Renal pelvis (tissue), 12 donors: ENCODE data around the gene SYNGR2. TPM values are rescaled to one million over a fixed set of nuclear protein-coding genes. Genes with fewer than 3 reads are reported as not detected.
A peak's percentile ranks its signal among the peaks of the same experiment; 100 is the strongest.

Experiments
- DNase-seq: peaks from one replicate; pipeline ENCODE4 v3.0.0-alpha.2; 2013
- long read RNA-seq, 16 experiments: transcript quantifications; one replicate each; lab custom pipeline, GENCODE V29; 2026
- polyA plus RNA-seq, 3 donors: library from polyadenylated mRNA; unstranded; fragments of 120-200 nt; gene quantifications; one replicate each; pipeline ENCODE4 v1.2.1, GENCODE V29; 2013; ENCODE audit not compliant: insufficient read length in 3 of 3

SYNGR2 gene, protein sequence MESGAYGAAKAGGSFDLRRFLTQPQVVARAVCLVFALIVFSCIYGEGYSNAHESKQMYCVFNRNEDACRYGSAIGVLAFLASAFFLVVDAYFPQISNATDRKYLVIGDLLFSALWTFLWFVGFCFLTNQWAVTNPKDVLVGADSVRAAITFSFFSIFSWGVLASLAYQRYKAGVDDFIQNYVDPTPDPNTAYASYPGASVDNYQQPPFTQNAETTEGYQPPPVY
- polyA plus RNA-seq, result 10 to 100 TPM; 71.5 to 79.1 (median 72.9) TPM
- long read RNA-seq, donor 1, transcript SYNGR2-209 (1 exons, 3,036 nt), result minor isoform, 12 of 89 reads
- long read RNA-seq, donor 1, transcript SYNGR2-201 (4 exons, 2,325 nt), result major isoform, 62 of 89 reads
- long read RNA-seq, donor 1, transcript SYNGR2-204 (3 exons, 2,125 nt), result minor isoform, 11 of 89 reads
- long read RNA-seq, donor 1, partial matches to known transcripts, result 0 of 89 reads
- long read RNA-seq, donor 1, other reads (novel, unspliced or antisense), result 0 of 89 reads
- long read RNA-seq, donor 2, transcript SYNGR2-201 (4 exons, 2,325 nt), result major isoform, 52 of 86 reads
- long read RNA-seq, donor 2, transcript SYNGR2-204 (3 exons, 2,125 nt), result minor isoform, 13 of 86 reads
- long read RNA-seq, donor 2, transcript SYNGR2-209 (1 exons, 3,036 nt), result minor isoform, 15 of 86 reads
- long read RNA-seq, donor 2, partial matches to known transcripts, result 5 of 86 reads
- long read RNA-seq, donor 2, other reads (novel, unspliced or antisense), result 0 of 86 reads
- long read RNA-seq, donor 3, transcript SYNGR2-204 (3 exons, 2,125 nt), result minor isoform, 6 of 80 reads
- long read RNA-seq, donor 3, transcript SYNGR2-209 (1 exons, 3,036 nt), result minor isoform, 14 of 80 reads
- long read RNA-seq, donor 3, transcript SYNGR2-208 (2 exons, 864 nt), result minor isoform, 5 of 80 reads
- long read RNA-seq, donor 3, transcript SYNGR2-201 (4 exons, 2,325 nt), result major isoform, 50 of 80 reads
- long read RNA-seq, donor 3, partial matches to known transcripts, result 5 of 80 reads
- long read RNA-seq, donor 3, other reads (novel, unspliced or antisense), result 0 of 80 reads
- long read RNA-seq, donor 4, transcript SYNGR2-209 (1 exons, 3,036 nt), result minor isoform, 24 of 134 reads
- long read RNA-seq, donor 4, transcript SYNGR2-201 (4 exons, 2,325 nt), result major isoform, 90 of 134 reads
- long read RNA-seq, donor 4, transcript SYNGR2-204 (3 exons, 2,125 nt), result minor isoform, 11 of 134 reads
- long read RNA-seq, donor 4, transcript SYNGR2-208 (2 exons, 864 nt), result minor isoform, 7 of 134 reads
- long read RNA-seq, donor 4, partial matches to known transcripts, result 0 of 134 reads
- long read RNA-seq, donor 4, other reads (novel, unspliced or antisense), result 0 of 134 reads
- long read RNA-seq, donor 5, transcript SYNGR2-204 (3 exons, 2,125 nt), result minor isoform, 7 of 57 reads
- long read RNA-seq, donor 5, transcript SYNGR2-209 (1 exons, 3,036 nt), result minor isoform, 7 of 57 reads
- long read RNA-seq, donor 5, transcript SYNGR2-201 (4 exons, 2,325 nt), result major isoform, 31 of 57 reads
- long read RNA-seq, donor 5, transcript SYNGR2-208 (2 exons, 864 nt), result minor isoform, 5 of 57 reads
- long read RNA-seq, donor 5, partial matches to known transcripts, result 5 of 57 reads
- long read RNA-seq, donor 5, other reads (novel, unspliced or antisense), result 0 of 57 reads
- long read RNA-seq, donor 6, transcript SYNGR2-204 (3 exons, 2,125 nt), result minor isoform, 12 of 69 reads
- long read RNA-seq, donor 6, transcript SYNGR2-201 (4 exons, 2,325 nt), result major isoform, 40 of 69 reads
- long read RNA-seq, donor 6, transcript SYNGR2-209 (1 exons, 3,036 nt), result minor isoform, 15 of 69 reads
- long read RNA-seq, donor 6, partial matches to known transcripts, result 0 of 69 reads
- long read RNA-seq, donor 6, other reads (novel, unspliced or antisense), result 0 of 69 reads
- long read RNA-seq, donor 7, transcript SYNGR2-204 (3 exons, 2,125 nt), result minor isoform, 10 of 144 reads
- long read RNA-seq, donor 7, transcript SYNGR2-209 (1 exons, 3,036 nt), result minor isoform, 37 of 144 reads
- long read RNA-seq, donor 7, transcript SYNGR2-201 (4 exons, 2,325 nt), result major isoform, 79 of 144 reads
- long read RNA-seq, donor 7, transcript SYNGR2-208 (2 exons, 864 nt), result minor isoform, 6 of 144 reads
- long read RNA-seq, donor 7, partial matches to known transcripts, result 10 of 144 reads
- long read RNA-seq, donor 7, other reads (novel, unspliced or antisense), result 0 of 144 reads
- long read RNA-seq, donor 8, transcript SYNGR2-201 (4 exons, 2,325 nt), result major isoform, 12 of 16 reads
- long read RNA-seq, donor 8, partial matches to known transcripts, result 0 of 16 reads
- long read RNA-seq, donor 8, other reads (novel, unspliced or antisense), result 0 of 16 reads
- long read RNA-seq, donor 9, transcript SYNGR2-201 (4 exons, 2,325 nt), result major isoform, 62 of 106 reads
- long read RNA-seq, donor 9, transcript SYNGR2-204 (3 exons, 2,125 nt), result minor isoform, 12 of 106 reads
- long read RNA-seq, donor 9, transcript SYNGR2-209 (1 exons, 3,036 nt), result minor isoform, 21 of 106 reads
- long read RNA-seq, donor 9, partial matches to known transcripts, result 7 of 106 reads
- long read RNA-seq, donor 9, other reads (novel, unspliced or antisense), result 0 of 106 reads
- long read RNA-seq, donor 10, transcript SYNGR2-201 (4 exons, 2,325 nt), result major isoform, 50 of 95 reads
- long read RNA-seq, donor 10, transcript SYNGR2-209 (1 exons, 3,036 nt), result minor isoform, 25 of 95 reads
- long read RNA-seq, donor 10, transcript SYNGR2-204 (3 exons, 2,125 nt), result minor isoform, 12 of 95 reads
- long read RNA-seq, donor 10, partial matches to known transcripts, result 0 of 95 reads
- long read RNA-seq, donor 10, other reads (novel, unspliced or antisense), result 0 of 95 reads
- long read RNA-seq, donor 11, transcript SYNGR2-204 (3 exons, 2,125 nt), result minor isoform, 7 of 67 reads
- long read RNA-seq, donor 11, transcript SYNGR2-201 (4 exons, 2,325 nt), result major isoform, 37 of 67 reads
- long read RNA-seq, donor 11, transcript SYNGR2-208 (2 exons, 864 nt), result minor isoform, 5 of 67 reads
- long read RNA-seq, donor 11, transcript SYNGR2-209 (1 exons, 3,036 nt), result minor isoform, 12 of 67 reads
- long read RNA-seq, donor 11, partial matches to known transcripts, result 6 of 67 reads
- long read RNA-seq, donor 11, other reads (novel, unspliced or antisense), result 0 of 67 reads
- long read RNA-seq, donor 12, transcript SYNGR2-203 (3 exons, 1,553 nt), result minor isoform, 6 of 130 reads
- long read RNA-seq, donor 12, transcript SYNGR2-204 (3 exons, 2,125 nt), result minor isoform, 11 of 130 reads
- long read RNA-seq, donor 12, transcript SYNGR2-209 (1 exons, 3,036 nt), result minor isoform, 22 of 130 reads
- long read RNA-seq, donor 12, transcript SYNGR2-201 (4 exons, 2,325 nt), result major isoform, 86 of 130 reads
- long read RNA-seq, donor 12, partial matches to known transcripts, result 0 of 130 reads
- long read RNA-seq, donor 12, other reads (novel, unspliced or antisense), result 0 of 130 reads
- long read RNA-seq, donor 13, transcript SYNGR2-209 (1 exons, 3,036 nt), result minor isoform, 13 of 51 reads
- long read RNA-seq, donor 13, transcript SYNGR2-204 (3 exons, 2,125 nt), result minor isoform, 7 of 51 reads
- long read RNA-seq, donor 13, transcript SYNGR2-201 (4 exons, 2,325 nt), result major isoform, 29 of 51 reads
- long read RNA-seq, donor 13, partial matches to known transcripts, result 0 of 51 reads
- long read RNA-seq, donor 13, other reads (novel, unspliced or antisense), result 0 of 51 reads
- long read RNA-seq, donor 14, result 0 reads
- long read RNA-seq, donor 15, result 0 reads
- long read RNA-seq, donor 16, transcript SYNGR2-201 (4 exons, 2,325 nt), result major isoform, 73 of 127 reads
- long read RNA-seq, donor 16, transcript SYNGR2-203 (3 exons, 1,553 nt), result minor isoform, 7 of 127 reads
- long read RNA-seq, donor 16, transcript SYNGR2-204 (3 exons, 2,125 nt), result minor isoform, 10 of 127 reads
- long read RNA-seq, donor 16, transcript SYNGR2-209 (1 exons, 3,036 nt), result minor isoform, 32 of 127 reads
- long read RNA-seq, donor 16, partial matches to known transcripts, result 0 of 127 reads
- long read RNA-seq, donor 16, other reads (novel, unspliced or antisense), result 0 of 127 reads

DNA sequence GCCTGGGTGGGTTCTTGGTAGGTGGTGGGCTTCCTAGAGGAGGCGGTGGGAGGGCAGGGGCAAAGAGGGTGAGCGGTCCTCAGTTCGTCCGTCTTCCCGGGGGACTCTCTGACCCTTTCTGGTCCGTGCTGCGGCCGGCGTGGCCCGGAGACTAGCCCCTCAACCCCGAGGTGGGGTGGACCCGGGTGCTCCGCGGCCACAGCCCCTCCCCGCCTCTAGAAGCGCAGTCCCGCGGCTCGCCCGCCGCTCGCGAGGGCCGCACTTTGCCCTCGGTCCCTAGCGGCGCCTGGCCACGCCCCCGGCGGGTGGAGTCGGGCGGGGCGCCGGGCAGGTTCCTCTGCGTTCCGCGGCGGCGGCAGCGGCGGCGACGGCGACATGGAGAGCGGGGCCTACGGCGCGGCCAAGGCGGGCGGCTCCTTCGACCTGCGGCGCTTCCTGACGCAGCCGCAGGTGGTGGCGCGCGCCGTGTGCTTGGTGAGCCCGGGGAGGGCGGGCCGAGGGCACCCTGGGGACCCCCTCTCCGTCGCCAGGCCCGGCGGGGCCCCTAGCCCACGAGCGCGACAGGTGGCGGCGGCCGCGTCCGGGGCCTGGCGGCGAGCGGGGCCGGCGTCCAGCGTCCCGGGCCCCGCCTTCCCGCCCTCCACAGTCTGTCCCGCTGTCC, at the start of gene SYNGR2:
Gene SYNGR2 (plus strand): TSS at position 340 of the 661 bp plus-strand sequence. CDS start 36 bp downstream, at position 376.
- DNase-seq, result peak; percentile 77

GRCh38 chr17:78118801-78119241, 49.6 kb upstream of the SYNGR2 start:
- no peak for DNase-seq

DNA sequence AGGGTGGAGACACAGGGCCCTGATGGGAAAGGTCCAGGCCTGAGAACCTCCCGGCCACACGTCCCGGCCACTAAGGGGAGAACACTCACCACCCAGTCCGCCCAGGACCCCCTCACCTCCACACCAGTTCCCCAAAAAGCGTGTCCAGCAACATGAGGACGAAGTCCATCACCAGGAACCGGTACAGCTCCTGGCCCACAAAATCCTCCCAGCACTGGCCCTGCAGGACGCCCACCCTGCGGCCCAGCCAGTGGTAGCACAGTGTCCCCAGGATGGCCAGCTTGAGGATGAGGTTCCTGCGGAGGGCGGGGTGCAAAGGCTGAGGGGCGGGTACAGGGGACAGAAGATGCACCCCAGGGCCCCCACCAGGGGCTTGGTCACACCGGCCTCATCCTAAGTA, 47.8 kb upstream of the SYNGR2 start:
- DNase-seq, result no peak

DNA sequence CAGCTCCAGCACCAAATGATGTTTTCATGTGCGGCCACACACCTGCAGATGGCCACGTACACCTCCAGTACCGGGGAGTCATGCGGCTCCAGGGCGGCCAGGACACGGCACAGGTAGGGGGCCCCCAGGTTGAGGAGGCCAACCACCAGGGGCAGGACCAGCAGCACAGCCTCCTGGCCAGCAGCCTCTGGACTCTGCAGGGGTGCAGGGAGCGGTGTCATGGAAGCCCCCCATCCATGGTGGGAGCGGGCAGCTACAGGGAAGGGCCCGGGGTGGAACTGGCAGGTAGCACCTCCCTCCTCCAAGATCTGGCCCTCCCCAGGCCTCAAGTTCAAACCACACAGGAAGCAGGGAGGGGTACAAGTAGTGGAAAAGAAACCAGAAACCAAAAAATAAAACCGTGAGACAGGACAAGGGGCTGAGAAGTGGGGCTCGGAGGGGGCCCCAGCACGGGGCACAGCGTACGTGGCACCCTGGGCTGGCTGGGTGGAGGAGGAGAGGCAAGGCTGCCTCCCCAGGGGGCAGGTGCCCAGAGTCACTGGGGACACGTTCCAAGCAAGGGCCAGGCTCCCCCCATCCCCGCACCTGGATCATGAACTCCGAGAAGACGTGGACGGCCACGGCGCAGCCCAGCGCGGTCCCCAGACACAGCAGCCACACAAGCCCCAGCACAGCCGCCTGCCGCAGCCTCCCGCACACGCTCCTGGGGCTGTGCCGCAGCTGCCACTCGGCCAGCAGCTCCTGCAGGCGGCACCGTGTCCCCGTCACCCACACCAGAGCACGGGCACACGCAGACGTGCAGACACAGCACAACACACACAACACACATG, 47.2 kb upstream of the SYNGR2 start:
- no peak for DNase-seq

- DNase-seq, result no peak
Measured at GRCh38 chr17:78121801-78122215, 46.6 kb upstream of the SYNGR2 start.

DNA sequence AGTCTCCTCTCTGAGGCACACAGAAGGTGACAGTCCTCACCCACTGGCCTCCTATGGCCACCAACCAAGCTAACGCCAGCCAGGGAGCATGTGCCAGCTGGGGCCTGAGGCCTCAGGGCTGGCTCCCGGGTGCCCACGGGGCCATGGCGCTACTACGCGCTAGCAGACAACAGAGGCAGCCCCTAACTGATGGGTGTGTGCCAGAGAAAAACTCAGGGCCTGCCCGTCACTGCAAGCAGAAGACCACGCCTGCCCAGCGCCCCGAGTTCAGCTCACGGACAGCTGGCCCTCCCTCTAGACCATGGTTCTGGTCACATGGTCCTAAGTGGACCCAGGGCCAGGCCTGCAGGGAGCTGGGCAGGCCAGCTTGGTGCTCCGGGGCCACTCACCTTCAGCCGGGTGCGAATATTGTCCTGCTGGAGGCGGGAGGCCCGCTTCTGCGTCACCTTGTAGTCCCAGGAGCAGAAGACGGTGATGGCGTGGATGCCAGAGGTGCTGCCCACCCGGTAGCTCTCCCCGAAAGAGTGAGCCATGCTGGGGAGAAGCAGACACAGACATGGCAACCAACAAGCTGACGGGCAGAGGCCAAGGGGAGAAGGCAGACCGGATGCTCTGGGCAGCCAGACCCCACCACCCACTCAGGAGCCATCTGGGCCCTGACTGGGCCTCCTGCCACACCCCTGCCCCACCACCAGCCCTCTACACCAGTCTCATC, 46.0 kb upstream of the SYNGR2 start:
- no peak for DNase-seq

DNA sequence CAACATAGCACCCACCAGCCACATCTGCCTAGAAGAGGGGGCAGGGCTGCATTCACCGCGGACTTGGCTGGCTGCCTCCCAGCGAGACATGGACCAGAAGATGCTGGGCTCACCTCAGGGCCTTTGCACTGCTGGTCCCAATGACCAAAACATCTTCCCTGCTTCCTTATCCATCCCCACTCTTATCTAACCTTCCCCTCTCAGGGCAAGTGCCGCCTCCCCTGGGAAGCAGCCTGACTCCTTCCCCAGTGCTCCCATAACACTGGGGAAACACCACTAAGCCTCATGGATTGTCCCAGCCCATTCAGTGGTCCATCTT, 45.5 kb upstream of the SYNGR2 start:
- DNase-seq, result no peak

DNA sequence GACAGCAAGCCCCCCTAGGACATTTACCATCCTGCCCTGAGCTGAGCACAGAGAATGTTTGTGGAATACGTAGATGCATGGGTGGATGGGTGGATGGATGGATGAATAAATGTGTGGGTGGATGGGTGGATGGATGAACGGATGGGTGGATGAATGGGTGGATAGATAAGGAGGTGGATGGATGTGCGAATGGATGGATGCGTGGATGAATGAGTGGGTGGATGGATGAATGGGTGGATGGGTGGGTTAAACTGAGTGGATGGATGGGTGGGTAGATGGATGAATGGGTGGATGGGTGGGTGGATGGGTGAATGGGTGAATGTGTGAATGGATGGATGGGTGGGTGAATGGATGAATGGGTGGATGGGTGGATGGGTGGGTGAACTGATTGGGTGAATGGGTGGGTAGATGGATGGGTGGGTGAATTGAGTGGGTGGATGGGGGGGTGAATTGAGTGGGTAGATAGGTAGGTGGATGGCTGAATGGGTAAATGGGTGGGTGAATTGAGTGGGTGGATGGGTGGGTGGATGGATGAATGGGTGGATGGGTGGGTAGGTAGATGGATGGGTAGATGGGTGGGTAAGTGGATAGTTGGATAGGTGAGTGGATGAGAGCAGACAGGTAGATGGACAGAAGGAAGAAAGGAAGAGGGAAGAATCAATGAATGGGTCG, 45.0 kb upstream of the SYNGR2 start:
- DNase-seq, result no peak

- no peak for DNase-seq
Measured at GRCh38 chr17:78124081-78124835, 44.1 kb upstream of the SYNGR2 start.

- DNase-seq, result no peak
Measured at GRCh38 chr17:78124836-78125137, 43.6 kb upstream of the SYNGR2 start.

- DNase-seq, result no peak
Measured at GRCh38 chr17:78125138-78125913, 43.1 kb upstream of the SYNGR2 start.
